HepG2 (cell line): ENCODE measurements around the gene TRIM2. TPM values are rescaled to one million over a fixed set of nuclear protein-coding genes. Genes with fewer than 3 reads are reported as not detected.

Experiments
- ATAC-seq: fragments of 200-7000 bp; cut with Tn5 transposase; 3 replicates; pipeline ENCODE4 v1.9.1; 2020; ENCODE audit warnings: mild to moderate bottlenecking, moderate library complexity
- BruUV-seq: library from RNA; stranded (reverse); fragments of 400-500 nt; replicated peaks from 2 replicates; lab custom pipeline; 2021; lab: Mats Ljungman, UMichigan
- CTCF ChIA-PET: fragments of 300-600 bp; formaldehyde crosslinking; extraction: SDS; loops from one replicate; lab custom pipeline; 2021; ENCODE audit warnings: low total read pairs, inconsistent platforms, low intra/inter-chr PET ratio; lab: Yijun Ruan, JAX
- POLR2A ChIA-PET: fragments of 350-600 bp; sonication (Branson Sonifier 250); formaldehyde crosslinking; loops from one replicate; lab custom pipeline; 2020; ENCODE audit warnings: antibody characterized with exemption, inconsistent platforms; lab: Yijun Ruan, JAX
- DNase-seq: peaks from one replicate; pipeline ENCODE4 v3.0.0-alpha.2; 2015; ENCODE audit warnings: low spot score
- FAIRE-seq: peaks from 3 replicates; lab custom pipeline; 2011; peaks lifted over from hg19 to GRCh38; lab: Jason Lieb, UNC
- H2AFZ ChIP-seq: one replicate; pipeline ENCODE4 v1.6.1; 2011; ENCODE audit warnings: low read length, inconsistent platforms
- H3K27ac ChIP-seq: fragments of 300-600 bp; 3 replicates; pipeline ENCODE4 v1.8.0; 2011; ENCODE audit warnings: mixed run types, mild to moderate bottlenecking, mixed read lengths, low read length, inconsistent platforms; ENCODE audit not compliant: insufficient read depth; ENCODE audit errors: extremely low read length
- H3K27me3 ChIP-seq, 2 experiments: fragments of 200-600 bp in 1 of 2; 2 replicates in 1 of 2; 3 replicates in 1 of 2; pipeline versions ENCODE4 v1.6.0 to v1.8.0; 2011; ENCODE audit warnings: low read length in 2 of 2, mild to moderate bottlenecking in 2 of 2, moderate library complexity in 2 of 2, inconsistent platforms in 1 of 2; ENCODE audit not compliant: insufficient read depth in 2 of 2, control insufficient read depth in 1 of 2
- H3K36me3 ChIP-seq, 2 experiments: fragments of 200-600 bp in 1 of 2; replicated peaks in 1 of 2; 2 replicates in 1 of 2; 3 replicates in 1 of 2; pipeline versions ENCODE4 v1.5.1 to v1.8.0; 2011; ENCODE audit warnings: low read length in 2 of 2, inconsistent platforms in 1 of 2; ENCODE audit not compliant: insufficient read depth in 2 of 2, control insufficient read depth in 1 of 2
- H3K4me1 ChIP-seq: 2 replicates; pipeline ENCODE4 v1.5.1; 2012; ENCODE audit warnings: low read length, inconsistent platforms; ENCODE audit not compliant: insufficient read depth
- H3K4me2 ChIP-seq: 2 replicates; pipeline ENCODE4 v1.6.0; 2011; ENCODE audit warnings: low read depth, low read length, inconsistent platforms
- H3K4me3 ChIP-seq, 3 experiments: fragments of 200-600 bp in 1 of 3; sonication (generic), shearing (Covaris generic) in 1 of 3; replicated peaks in 1 of 3; 2 replicates each; pipeline ENCODE4 v1.5.1; 2011 to 2016; ENCODE audit warnings: low read length in 3 of 3, inconsistent platforms in 2 of 3, low read depth in 2 of 3, mild to moderate bottlenecking in 2 of 3, control low read depth in 1 of 3, mixed read lengths in 1 of 3; ENCODE audit not compliant: insufficient read depth in 1 of 3
- H3K79me2 ChIP-seq: one replicate; pipeline ENCODE4 v1.6.1; 2011; ENCODE audit warnings: low read length, inconsistent platforms; ENCODE audit not compliant: insufficient read depth
- H3K9ac ChIP-seq: 2 replicates; pipeline ENCODE4 v1.6.0; 2011; ENCODE audit warnings: mild to moderate bottlenecking, low read depth, low read length, inconsistent platforms; ENCODE audit not compliant: insufficient read depth
- H3K9me3 ChIP-seq: 2 replicates; pipeline ENCODE4 v1.5.1; 2012; ENCODE audit warnings: mild to moderate bottlenecking, low read length
- H4K20me1 ChIP-seq: 2 replicates; pipeline ENCODE4 v1.6.0; 2011; ENCODE audit warnings: inconsistent platforms, mild to moderate bottlenecking, low read length, moderate library complexity; ENCODE audit not compliant: insufficient read depth
- FOXP4 ChIP-seq: sonication (generic); formaldehyde crosslinking; IDR thresholded peaks from 2 replicates; pipeline ENCODE4 v1.4.0; 2020; ENCODE audit warnings: missing genetic modification reagents
- SALL2 ChIP-seq: sonication (generic); formaldehyde crosslinking; IDR thresholded peaks from 2 replicates; pipeline ENCODE4 v1.8.1; 2023; ENCODE audit warnings: mild to moderate bottlenecking, missing genetic modification reagents, inconsistent platforms
- SNAPC4 ChIP-seq: sonication (generic); formaldehyde crosslinking; IDR thresholded peaks from 2 replicates; pipeline ENCODE4 v1.4.0; 2020; ENCODE audit warnings: mild to moderate bottlenecking, missing genetic modification reagents
- TMF1 ChIP-seq: sonication (generic); formaldehyde crosslinking; IDR thresholded peaks from 2 replicates; pipeline ENCODE4 v1.8.1; 2022; ENCODE audit warnings: low read depth, missing genetic modification reagents
- UBTF ChIP-seq: sonication (generic); formaldehyde crosslinking; IDR thresholded peaks from 2 replicates; pipeline ENCODE4 v1.4.0; 2020; ENCODE audit warnings: mild to moderate bottlenecking, missing genetic modification reagents
- ZBTB34 ChIP-seq: sonication (generic); formaldehyde crosslinking; IDR thresholded peaks from 2 replicates; pipeline ENCODE4 v1.8.0; 2022; ENCODE audit warnings: mild to moderate bottlenecking, missing genetic modification reagents
- WGBS: methylation state at CpG from one replicate; pipeline ENCODE4 v1.1.6; 2017; ENCODE audit warnings: low lambda C conversion rate; 5-methylcytosine and 5-hydroxymethylcytosine counted together
- in situ Hi-C: cut with HindIII; loops from 2 replicates; pipeline ENCODE4 v1.10.0; 2017; ENCODE audit warnings: low pct_unique_long_range_greater_than_20kb; ENCODE audit not compliant: extremely low pct_ligation_motif_present
- intact Hi-C: fragments of 100-400 bp; cut with micrococcal nuclease; formaldehyde crosslinking; loops from one replicate; pipeline ENCODE4 v1.10.0; 2022; ENCODE audit not compliant: unreplicated experiment
- polyA plus RNA-seq, 8 experiments: library from polyadenylated mRNA; depleted of rRNA in 3 of 8; stranded (reverse) in 7 of 8; unstranded in 1 of 8; fragments of >200 nt; fragmentation: Illumina TruSeq in 4 of 8; extraction: Trizol in 4 of 8; gene quantifications; 2 replicates each; pipeline versions ENCODE4 v1.2.1 to v1.2.3, GENCODE V29; 2011 to 2016; ENCODE audit warnings: low read depth in 4 of 8, missing spikeins in 1 of 8, mixed read lengths in 1 of 8; ENCODE audit not compliant: insufficient read depth in 1 of 8
- total RNA-seq, 5 experiments: library from RNA; depleted of rRNA; stranded (reverse); fragments of >200 nt; fragmentation: Illumina TruSeq; extraction: Trizol; gene quantifications; 2 replicates each; pipeline ENCODE4 v1.2.3, GENCODE V29; 2016; ENCODE audit warnings: low read depth in 1 of 5

The TRIM2 gene
- total and polyA plus RNA-seq, 2 of the 13 experiments (the other 11 are each of a cell fraction or from before 2014, with no cell fraction given), result 2.1 to 4.2 TPM

- no peak for DNase-seq
- FAIRE-seq, result no peak
- WGBS, result 95% methylated on average over 5 of the region's 5 CpGs
- no peaks in the 10 kb centered on the region; a peak in 1 of 5 replicates for H3K27me3 ChIP-seq
- no peak overlapping the region for H3K4me3 ChIP-seq
- peaks cover 38% of the 10 kb centered on the region for H3K79me2 ChIP-seq
- no peak overlapping the region for H3K27ac ChIP-seq
- no peak for ATAC-seq
- intact Hi-C loops, result no loop called here
- in situ Hi-C loops, result loop anchor here (5.0 kb wide), 1 partner anchor 231 kb away; no protein-coding TSS in a partner anchor
- H3K36me3 ChIP-seq, result no peaks in the 10 kb centered on the region
- no peaks in the 10 kb centered on the region for H3K9me3 ChIP-seq
- TF ChIP-seq TMF1 (CRISPR knock-in tag), result no peak
- no peak overlapping the region for H3K4me2 ChIP-seq
- ChIA-PET POLR2A (no interaction called here), CTCF (interaction anchor here (1.1 kb wide), 1 partner anchor 230 kb away, joined by 3 read pairs; no protein-coding TSS in a partner anchor)
- peaks cover 46% of the 10 kb centered on the region for H3K4me1 ChIP-seq
- H2AFZ ChIP-seq, result no peak overlapping the region
- H4K20me1 ChIP-seq, result no peaks in the 10 kb centered on the region
- no peak overlapping the region for H3K9ac ChIP-seq
- BruUV-seq, result no TSS peak
Observed at GRCh38 chr4:153346563-153346962, 142.3 kb downstream of the TRIM2 start.

- Histone ChIP-seq H3K4me2 (no peak overlapping the region), H3K9me3 (no peaks in the 10 kb centered on the region), H3K36me3 (0 out of 5 replicates have a peak, but pooled peaks cover 0 to under 1% of the 10 kb centered on the region in 2 experiments), H3K4me3 (no peak overlapping the region), H3K79me2 (peaks cover 38% of the 10 kb centered on the region), H2AFZ (no peak overlapping the region), H3K4me1 (peaks cover 40% of the 10 kb centered on the region), H3K9ac (no peak overlapping the region), H4K20me1 (no peaks in the 10 kb centered on the region), H3K27me3 (no peaks in the 10 kb centered on the region; a peak in 1 of 5 replicates), H3K27ac (no peak overlapping the region)
- no TSS peak for BruUV-seq
- ATAC-seq (no peak), DNase-seq (no peak), FAIRE-seq (no peak)
- ChIA-PET CTCF (interaction anchor here (1.1 kb wide), 1 partner anchor 229 kb away, joined by 3 read pairs; no protein-coding TSS in a partner anchor), POLR2A (no interaction called here)
- in situ Hi-C loops (loop anchor here (5.0 kb wide), 1 partner anchor 230 kb away; no protein-coding TSS in a partner anchor), intact Hi-C loops (no loop called here)
- TF ChIP-seq SNAPC4, result no peak
- TF ChIP-seq SALL2 (CRISPR knock-in tag), result no peak
- TF ChIP-seq FOXP4 (CRISPR knock-in tag), result no peak
- TF ChIP-seq ZBTB34 (CRISPR knock-in tag), result no peak
- TF ChIP-seq UBTF, result no peak
Observed at GRCh38 chr4:153347117-153347516, 142.9 kb downstream of the TRIM2 start.
